Prostate gland (tissue), 2 donors: ENCODE results near the gene ITGA4.

ENCODE experiments used
- CTCF ChIP-seq, 4 experiments: fragments of 200-600 bp in 2 of 4; fragments of 450-650 bp in 2 of 4; sonication (generic) in 2 of 4; IDR thresholded peaks; 1 replicate in 3 of 4; 2 replicates in 1 of 4; pipeline ENCODE4 v1.5.1; 2016 to 2019; ENCODE audit warnings: antibody characterized with exemption in 4 of 4, mild to moderate bottlenecking in 2 of 4, moderate library complexity in 2 of 4
- POLR2A ChIP-seq: fragments of 450-650 bp; IDR thresholded peaks from one replicate; pipeline ENCODE4 v1.6.1; 2016; ENCODE audit warnings: antibody characterized with exemption, mild to moderate bottlenecking

GRCh38 chr2:181474222-181474881 lies 17.2 kb downstream of the ITGA4 start:
- TF ChIP-seq CTCF (IDR thresholded peaks at IDR 0.05) (no peak), POLR2A (no peak)
